SK-N-SH (cell line): Measurements from ENCODE around the gene LGALS8. TPM values are rescaled to one million over a fixed set of nuclear protein-coding genes. Genes with fewer than 3 reads are reported as not detected.

Experiments
- CTCF ChIA-PET: fragments of 300-600, 350-600 bp; formaldehyde crosslinking; extraction: SDS; loops from one replicate; lab custom pipeline; 2021; lab: Yijun Ruan, JAX
- POLR2A ChIA-PET: fragments of 350-600 bp; sonication (Branson Sonifier 250); formaldehyde crosslinking; extraction: SDS; loops from one replicate; lab custom pipeline; 2020; ENCODE audit warnings: antibody characterized with exemption, inconsistent platforms; lab: Yijun Ruan, JAX
- DNase-seq: peaks from one replicate; pipeline ENCODE4 v3.0.0; 2012
- H2AFZ ChIP-seq: fragments of 200-600 bp; sonication (generic); 2 replicates; pipeline ENCODE4 v1.8.1; 2016; ENCODE audit warnings: antibody characterized with exemption, mild to moderate bottlenecking, low read depth
- H3F3A ChIP-seq: fragments of 200-600 bp; sonication (generic); replicated peaks from 2 replicates; pipeline ENCODE3; 2016; ENCODE audit warnings: antibody characterized with exemption, mild to moderate bottlenecking; ENCODE audit not compliant: insufficient read depth
- H3K27ac ChIP-seq, 2 experiments: fragments of 200-500 bp in 1 of 2; fragments of 200-600 bp in 1 of 2; sonication (Bioruptor generic) in 1 of 2; sonication (generic), shearing (Covaris generic) in 1 of 2; 2 replicates each; pipeline versions ENCODE4 v1.5.1 to v1.6.1; 2014 to 2016; ENCODE audit warnings: low read depth in 2 of 2, inconsistent platforms in 1 of 2, low read length in 1 of 2, mild to moderate bottlenecking in 1 of 2, mixed read lengths in 1 of 2
- H3K27me3 ChIP-seq: fragments of 200-600 bp; sonication (generic), shearing (Covaris generic); 2 replicates; pipeline ENCODE4 v1.6.1; 2016; ENCODE audit warnings: mixed run types; ENCODE audit not compliant: insufficient read depth
- H3K36me3 ChIP-seq, 2 experiments: fragments of 200-500 bp in 1 of 2; fragments of 200-600 bp in 1 of 2; sonication (Bioruptor generic) in 1 of 2; sonication (generic) in 1 of 2; replicated peaks in 1 of 2; 2 replicates each; pipeline versions ENCODE3 to v1.5.1; 2014 to 2016; ENCODE audit warnings: low read length in 1 of 2, mild to moderate bottlenecking in 1 of 2; ENCODE audit not compliant: insufficient read depth in 2 of 2, control insufficient read depth in 1 of 2
- H3K4me1 ChIP-seq, 2 experiments: fragments of 200-500 bp in 1 of 2; fragments of 200-600 bp in 1 of 2; sonication (Bioruptor generic) in 1 of 2; sonication (generic), shearing (Covaris generic) in 1 of 2; 2 replicates each; pipeline versions ENCODE4 v1.5.1 to v1.6.1; 2014 to 2016; ENCODE audit warnings: low read depth in 1 of 2, low read length in 1 of 2, mixed run types in 1 of 2; ENCODE audit not compliant: insufficient read depth in 2 of 2, control insufficient read depth in 1 of 2
- H3K4me2 ChIP-seq: fragments of 200-600 bp; sonication (generic), shearing (Covaris generic); 2 replicates; pipeline ENCODE4 v1.6.1; 2017; ENCODE audit warnings: mixed run types
- H3K4me3 ChIP-seq, 2 experiments: fragments of 200-500 bp in 1 of 2; fragments of 200-600 bp in 1 of 2; sonication (Bioruptor generic) in 1 of 2; sonication (generic), shearing (Covaris generic) in 1 of 2; 2 replicates each; pipeline versions ENCODE4 v1.5.1 to v1.8.1; 2014 to 2016; ENCODE audit warnings: low read depth in 2 of 2, inconsistent platforms in 1 of 2, low read length in 1 of 2, mild to moderate bottlenecking in 1 of 2, mixed read lengths in 1 of 2, moderate library complexity in 1 of 2
- H3K79me2 ChIP-seq: fragments of 200-600 bp; sonication (generic); 2 replicates; pipeline ENCODE4 v1.8.1; 2017; ENCODE audit warnings: mild to moderate bottlenecking; ENCODE audit not compliant: insufficient read depth
- H3K9ac ChIP-seq: fragments of 200-600 bp; sonication (generic); 2 replicates; pipeline ENCODE4 v1.6.1; 2017; ENCODE audit warnings: mixed run types
- H3K9me2 ChIP-seq: fragments of 200-600 bp; sonication (generic); 2 replicates; pipeline ENCODE4 v1.6.1; 2017; ENCODE audit warnings: mixed run types
- H3K9me3 ChIP-seq: fragments of 200-600 bp; sonication (generic); 2 replicates; pipeline ENCODE4 v1.6.1; 2017; ENCODE audit warnings: mixed run types, mild to moderate bottlenecking, moderate library complexity
- H4K20me1 ChIP-seq: fragments of 200-600 bp; sonication (generic); 2 replicates; pipeline ENCODE4 v1.6.1; 2017; ENCODE audit warnings: mild to moderate bottlenecking, mixed run types; ENCODE audit not compliant: insufficient read depth
- CTCF ChIP-seq: fragments of 200-600 bp; sonication (generic); IDR thresholded peaks from 2 replicates; pipeline ENCODE4 v1.6.1; 2017; ENCODE audit warnings: antibody characterized with exemption, mild to moderate bottlenecking, moderate library complexity
- EP300 ChIP-seq, 2 experiments: IDR thresholded peaks; 2 replicates each; pipeline versions ENCODE4 v1.4.0 to v1.6.1; 2012; ENCODE audit warnings: borderline replicate concordance in 1 of 2, low read depth in 1 of 2, low read length in 1 of 2
- FOSL2 ChIP-seq: IDR thresholded peaks from 2 replicates; pipeline ENCODE4 v1.4.0; 2012; ENCODE audit warnings: low read depth, mild to moderate bottlenecking, moderate library complexity, borderline replicate concordance
- SIN3A ChIP-seq: IDR thresholded peaks from 2 replicates; pipeline ENCODE4 v1.6.1; 2012; ENCODE audit warnings: low read depth, mild to moderate bottlenecking, low read length, moderate library complexity, borderline replicate concordance
- SMC3 ChIP-seq: IDR thresholded peaks from 2 replicates; pipeline ENCODE4 v1.6.1; 2012; ENCODE audit warnings: low read depth, low read length, improper control_type of control experiment
- USF1 ChIP-seq: IDR thresholded peaks from 2 replicates; pipeline ENCODE4 v1.4.0; 2012; ENCODE audit warnings: low read depth, borderline replicate concordance
- ZBTB33 ChIP-seq: IDR thresholded peaks from 2 replicates; pipeline ENCODE4 v1.4.0; 2012; ENCODE audit warnings: low read depth, borderline replicate concordance
- WGBS: methylation state at CpG from one replicate; pipeline ENCODE4 v1.1.6; 2017; ENCODE audit warnings: low lambda C conversion rate; 5-methylcytosine and 5-hydroxymethylcytosine counted together
- polyA plus RNA-seq, 3 experiments: library from polyadenylated mRNA; depleted of rRNA; stranded (reverse); fragments of >200 nt; gene quantifications; 2 replicates each; pipeline ENCODE4 v1.2.3, GENCODE V29; 2012

Gene LGALS8
- polyA plus RNA-seq, 1 of the 3 experiments (the other 2 are of a cell fraction) = 18.9 TPM

- TF ChIP-seq USF1 (no peak), ZBTB33 (no peak)
Observed at GRCh38 chr1:236508593-236509027, 15.2 kb upstream of the LGALS8 start (continued).

- no peaks in the 10 kb centered on the region for H3K9me3 ChIP-seq
- no peak for DNase-seq
- H3F3A ChIP-seq = no peaks in the 10 kb centered on the region
- ChIA-PET CTCF (no interaction called here), POLR2A (no interaction called here)
- no peak overlapping the region for H3K4me2 ChIP-seq
- no peaks in the 10 kb centered on the region for H3K9me2 ChIP-seq
- H3K4me3 ChIP-seq = no peak overlapping the region
- no peak overlapping the region for H3K9ac ChIP-seq
- WGBS = 95% methylated on average over 1 of the region's 1 CpG
- H3K4me1 ChIP-seq = peaks cover 0 to 3% of the 10 kb centered on the region in 2 experiments; a peak in 2 of 4 replicates
- H3K27ac ChIP-seq = no peak overlapping the region
- no peaks in the 10 kb centered on the region for H3K79me2 ChIP-seq
- no peak for TF ChIP-seq SIN3A
- TF ChIP-seq EP300 (IDR thresholded peaks at IDR 0.05; ENCODE audit: borderline replicate concordance in 1 of 2, low read depth in 1 of 2, low read length in 1 of 2) = no peak
- TF ChIP-seq FOSL2 = no peak
- TF ChIP-seq CTCF = no peak
- no peaks in the 10 kb centered on the region for H4K20me1 ChIP-seq
- no peaks in the 10 kb centered on the region for H3K27me3 ChIP-seq
- no peaks in the 10 kb centered on the region for H3K36me3 ChIP-seq
- no peak overlapping the region for H2AFZ ChIP-seq
Observed at GRCh38 chr1:236509203-236509602, 14.6 kb upstream of the LGALS8 start.

- Histone ChIP-seq H3K9me3 (no peaks in the 10 kb centered on the region), H3K4me2 (no peak overlapping the region), H3K36me3 (no peaks in the 10 kb centered on the region), H3K4me3 (no peak overlapping the region), H2AFZ (no peak overlapping the region), H3K9me2 (no peaks in the 10 kb centered on the region), H3K9ac (no peak overlapping the region), H3K27ac (no peak overlapping the region), H3K27me3 (no peaks in the 10 kb centered on the region), H3F3A (no peaks in the 10 kb centered on the region), H3K4me1 (peaks cover 0 to 3% of the 10 kb centered on the region in 2 experiments; a peak in 2 of 4 replicates), H3K79me2 (no peaks in the 10 kb centered on the region), H4K20me1 (no peaks in the 10 kb centered on the region)
- DNase-seq = no peak
- no peak for TF ChIP-seq SMC3
- ChIA-PET POLR2A (no interaction called here), CTCF (no interaction called here)
- 79% methylated on average over 8 of the region's 8 CpGs for WGBS
Observed at GRCh38 chr1:236509647-236510401, 14.0 kb upstream of the LGALS8 start.
